Renal cortex interstitium (tissue), 11 donors: ENCODE results near the gene TTC39B. TPM values are rescaled to one million over a fixed set of nuclear protein-coding genes. Genes with fewer than 3 reads are reported as not detected.

Experiments used
- DNase-seq, 11 donors: peaks; one replicate each; pipeline ENCODE4 v3.0.0-alpha.2; 2013; ENCODE audit warnings: low read depth in 9 of 11, low spot score in 4 of 11; ENCODE audit errors: extremely low read depth in 1 of 11
- polyA plus RNA-seq, 3 donors: library from polyadenylated mRNA; unstranded; fragments of 120-200 nt; gene quantifications; one replicate each; pipeline ENCODE4 v1.2.1, GENCODE V29; 2013; ENCODE audit not compliant: insufficient read length in 3 of 3

The TTC39B gene
- polyA plus RNA-seq, 3 donors, result 6.6 to 9.0 (median 7.5) TPM

DNA sequence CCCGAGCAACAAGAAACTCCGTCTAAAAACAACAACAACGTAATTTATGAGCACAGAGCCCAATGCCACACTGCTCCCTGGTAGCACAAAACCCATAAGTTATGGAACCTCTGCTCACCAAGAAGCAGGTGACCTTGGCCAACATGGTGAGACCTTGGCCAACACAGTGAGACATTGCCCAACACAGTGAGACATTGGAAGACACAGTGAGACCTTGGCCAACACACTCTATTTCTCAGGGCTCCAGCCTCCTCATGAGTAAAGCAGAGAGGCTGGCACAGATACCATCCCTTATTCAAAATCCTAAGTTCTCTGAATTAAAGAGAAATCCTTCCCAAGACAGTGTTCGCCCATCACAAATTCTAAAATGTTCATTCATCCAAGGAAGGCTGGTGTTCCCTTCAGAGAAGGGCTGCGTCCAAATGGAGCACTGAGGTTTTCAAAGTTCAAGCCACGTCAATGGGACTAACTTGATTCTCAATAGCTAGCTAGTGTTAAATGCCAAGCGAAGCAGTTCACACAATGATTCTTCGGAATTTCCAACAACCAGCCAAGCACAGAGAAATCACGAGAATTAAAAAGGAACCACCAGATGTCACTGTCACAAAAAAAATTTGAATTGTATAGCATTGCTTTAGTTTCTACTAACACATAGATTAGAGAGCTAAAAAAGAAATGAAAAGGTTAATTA, 29.5 kb downstream of the TTC39B start:
- peak in 4 of 11 donors; percentile 43 to 68 (median 48) for DNase-seq

DNA sequence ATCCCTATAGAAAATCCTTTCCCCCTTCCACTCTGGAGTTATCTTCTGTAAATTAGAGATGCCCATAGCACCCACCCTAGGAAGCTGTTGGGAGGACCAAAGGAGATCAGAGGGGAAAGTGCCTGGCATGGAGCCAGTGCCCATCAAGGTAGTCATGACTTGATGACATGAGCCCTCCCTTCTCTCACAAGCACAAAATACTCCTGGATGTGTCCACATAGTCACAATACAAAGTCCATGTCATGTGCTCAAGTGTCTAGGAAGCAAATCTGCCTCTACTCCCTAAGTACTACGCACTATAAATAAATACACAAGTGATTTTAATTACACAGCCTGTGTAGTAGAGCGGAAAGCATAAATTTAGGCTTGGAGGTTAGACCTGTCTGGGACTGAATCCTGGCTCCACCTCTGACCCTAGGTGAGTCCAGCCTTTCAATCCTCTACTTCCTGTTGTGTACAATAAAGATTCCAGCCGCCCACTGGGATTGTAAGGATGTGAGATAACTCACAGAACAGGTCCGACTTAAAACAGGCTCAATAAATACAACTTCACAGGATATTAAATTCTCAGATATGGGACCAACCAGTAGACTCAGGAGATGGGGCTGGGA, 30.6 kb downstream of the TTC39B start:
- no peak for DNase-seq

DNA sequence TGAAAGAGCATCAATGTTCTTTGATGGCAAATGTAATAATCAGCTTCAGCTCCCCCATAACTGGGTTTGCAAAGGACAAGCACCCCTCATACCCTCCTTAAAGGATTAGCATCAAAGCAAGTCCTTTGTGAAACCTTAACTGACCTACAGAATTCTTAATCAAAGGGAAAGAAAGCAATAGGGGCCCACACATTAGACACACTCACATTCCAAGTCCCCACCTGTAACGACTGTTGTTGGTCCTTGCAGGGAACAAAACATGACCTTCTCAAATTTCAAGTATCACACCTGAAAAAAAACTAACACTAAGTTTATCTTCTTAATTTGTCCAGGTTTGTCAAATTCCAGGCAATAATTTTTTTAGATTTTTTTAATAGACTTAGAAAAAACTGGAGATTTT, 32.6 kb downstream of the TTC39B start:
- DNase-seq, result no peak

DNA sequence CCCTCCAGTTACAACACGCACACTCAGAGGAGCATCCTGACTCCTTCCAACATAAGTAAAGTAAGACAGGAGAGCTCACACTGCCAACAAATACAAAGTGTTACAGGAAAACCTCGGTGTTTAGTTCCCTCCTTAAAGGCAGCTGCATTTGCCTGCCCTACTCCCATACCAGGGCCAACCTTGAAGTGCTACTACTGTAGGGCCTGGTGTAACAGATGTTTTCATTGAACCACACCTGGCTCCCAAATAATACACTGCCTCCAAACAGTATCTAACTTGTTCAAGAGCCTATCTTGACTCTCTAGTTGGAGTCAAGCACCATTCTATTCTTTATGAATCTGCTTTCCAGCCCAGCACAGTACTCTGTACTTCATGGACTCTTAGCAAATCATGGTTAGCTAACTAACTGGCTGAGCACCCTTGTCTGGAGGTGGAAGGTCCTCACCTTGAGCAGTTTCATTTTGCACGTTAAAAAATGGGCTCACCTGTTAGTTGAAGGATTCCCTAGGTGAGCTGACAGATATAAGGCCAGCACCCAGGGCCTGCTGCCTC, 34.6 kb downstream of the TTC39B start:
- no peak for DNase-seq

DNA sequence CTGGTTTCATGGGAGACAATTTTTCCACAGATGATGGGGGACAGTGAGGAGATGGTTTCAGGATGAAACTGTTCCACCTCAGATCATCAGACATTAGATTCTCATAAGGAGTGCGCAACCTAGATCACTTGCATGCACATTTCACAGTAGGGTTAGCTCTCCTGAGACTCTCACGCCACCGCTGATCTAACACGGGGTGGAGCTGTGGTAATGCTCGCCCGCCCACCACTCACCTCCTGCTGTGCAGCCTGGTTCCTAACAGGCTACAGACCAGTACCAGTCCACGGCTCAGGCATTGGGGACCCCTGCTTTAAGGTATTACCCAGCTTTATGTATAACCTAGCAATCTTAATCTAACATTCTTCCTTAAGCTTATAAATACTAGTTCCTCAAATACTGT, 35.6 kb downstream of the TTC39B start:
- DNase-seq, result no peak

DNA sequence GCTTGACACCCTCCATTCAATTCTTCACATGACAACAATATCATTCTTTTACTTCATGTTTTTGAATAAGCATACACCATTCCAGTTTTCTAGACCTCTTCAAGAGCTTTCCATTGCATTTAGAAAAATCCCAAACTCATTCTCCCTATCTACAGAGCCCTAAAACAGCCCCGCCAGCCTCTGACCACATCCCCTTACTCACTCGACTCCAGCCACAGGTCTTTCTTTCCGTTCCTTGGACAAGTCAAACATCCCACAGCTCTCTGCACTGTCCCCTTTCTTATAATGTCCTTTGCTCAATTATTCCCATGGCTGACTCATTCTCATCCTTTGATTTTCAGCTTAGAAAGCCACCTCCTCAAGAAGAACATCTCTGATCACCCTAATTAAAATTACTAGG, 38.2 kb downstream of the TTC39B start:
- DNase-seq, result no peak

DNA sequence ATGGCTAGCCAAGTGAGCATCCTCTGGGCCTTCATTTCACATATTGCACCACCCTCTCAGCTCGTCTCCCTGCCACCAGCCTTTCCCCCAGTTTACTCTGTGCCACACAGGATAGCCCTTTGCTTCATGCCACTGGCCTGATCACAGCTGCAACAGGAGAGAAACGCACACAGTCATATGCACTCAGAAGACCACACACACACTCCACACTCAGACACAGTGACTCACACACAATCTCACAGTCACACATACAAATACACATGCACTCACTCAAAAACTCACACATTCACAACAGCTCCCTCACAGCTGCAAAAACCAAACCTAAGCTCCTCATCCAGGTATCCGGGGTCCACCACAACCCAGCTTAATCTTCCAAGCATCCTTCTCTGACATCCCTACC, 38.7 kb downstream of the TTC39B start:
- DNase-seq, result no peak

DNA sequence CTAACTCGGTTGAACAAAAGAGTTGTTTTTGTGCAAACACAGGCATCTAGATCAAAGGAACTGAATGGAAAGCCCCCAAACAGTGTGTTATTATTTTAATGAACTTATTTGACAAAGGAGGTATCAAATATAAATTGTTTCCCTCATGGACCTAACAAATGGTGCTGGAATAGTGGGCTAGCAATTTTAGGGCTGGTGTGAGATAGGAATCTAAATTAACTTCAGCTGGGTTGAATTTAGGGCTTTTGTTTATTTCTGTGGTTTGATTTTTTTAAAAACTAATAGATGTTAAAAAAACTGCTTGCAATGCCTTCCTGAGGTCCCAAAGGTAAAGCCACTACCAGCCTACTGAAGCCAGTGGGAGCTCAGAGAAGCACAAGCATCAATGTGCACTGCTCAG, 42.1 kb downstream of the TTC39B start:
- no peak for DNase-seq

DNA sequence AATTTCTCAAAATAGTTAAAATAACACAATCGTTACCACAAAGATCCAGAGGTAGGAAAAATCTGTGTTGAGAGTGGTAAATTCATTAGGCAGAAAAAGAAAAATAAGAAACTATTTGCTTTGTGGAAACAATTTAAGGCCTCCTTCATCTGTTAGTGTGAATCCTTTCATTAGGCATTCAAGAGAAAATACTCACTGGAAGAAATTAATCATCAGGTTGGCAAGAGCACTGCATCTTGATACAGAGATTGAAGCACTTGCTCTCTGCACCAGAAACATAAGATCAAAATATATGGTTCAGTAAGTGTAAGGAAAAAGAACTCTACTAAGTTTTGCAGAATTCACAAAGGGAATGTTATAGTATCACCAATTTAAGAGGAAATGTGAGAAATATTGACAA, 44.4 kb downstream of the TTC39B start:
- DNase-seq, result no peak

DNA sequence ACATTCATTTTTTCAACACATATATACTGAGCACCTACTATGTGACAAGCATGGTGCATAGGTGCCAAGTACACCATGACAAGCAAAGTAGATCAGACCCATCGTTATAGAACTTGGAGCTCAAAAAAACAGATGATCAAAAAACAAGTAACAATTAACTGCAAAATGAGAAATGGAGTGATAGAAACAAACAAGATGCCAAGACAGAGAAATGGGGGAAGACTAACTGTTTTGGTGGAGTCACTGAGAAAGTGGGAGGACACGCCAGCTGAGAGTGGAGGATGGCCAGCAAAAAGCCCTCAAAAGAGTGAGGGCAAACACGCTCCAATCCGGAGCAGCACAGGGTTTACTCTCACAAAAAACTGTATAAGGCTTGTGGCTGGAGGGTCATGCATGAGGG, 50.6 kb downstream of the TTC39B start:
- DNase-seq, result no peak

DNA sequence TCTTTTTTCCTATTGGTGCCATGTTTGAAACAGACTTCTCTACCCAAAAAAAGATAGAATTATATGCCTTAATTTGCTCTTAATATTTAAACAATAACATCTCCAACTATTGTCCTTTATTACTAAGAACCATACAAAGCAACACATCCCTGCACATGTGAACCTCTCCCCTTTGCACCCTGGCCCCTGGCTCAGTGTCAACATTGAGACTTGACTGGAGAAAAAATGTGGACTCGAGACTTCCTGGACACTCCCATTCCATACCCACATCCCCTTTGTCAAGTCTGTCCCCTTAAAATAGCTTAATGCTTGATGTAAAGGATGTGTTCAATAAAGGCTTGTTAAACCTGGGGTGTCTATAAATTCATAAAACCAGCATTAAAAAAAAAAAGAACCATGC, 53.2 kb downstream of the TTC39B start:
- DNase-seq, result no peak

DNA sequence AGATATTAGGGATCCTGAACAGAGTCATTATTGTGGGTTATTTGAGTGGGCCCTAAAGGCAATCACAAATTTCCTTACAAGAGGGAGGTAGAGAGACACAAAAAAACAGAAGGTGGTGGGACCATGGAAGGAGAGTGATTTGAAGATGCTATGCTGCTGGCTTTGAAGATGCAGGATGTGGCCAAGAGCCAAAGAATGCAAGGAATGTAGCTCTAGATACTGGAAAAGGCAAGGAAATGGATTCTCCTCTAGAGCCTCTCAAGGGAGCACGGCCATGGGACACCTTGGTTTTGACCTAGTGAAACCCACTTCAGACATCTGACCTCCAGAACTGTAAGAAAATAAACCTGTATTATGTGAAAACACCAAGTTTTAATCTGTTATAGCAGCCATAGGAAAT, 53.8 kb downstream of the TTC39B start:
- DNase-seq, result no peak

DNA sequence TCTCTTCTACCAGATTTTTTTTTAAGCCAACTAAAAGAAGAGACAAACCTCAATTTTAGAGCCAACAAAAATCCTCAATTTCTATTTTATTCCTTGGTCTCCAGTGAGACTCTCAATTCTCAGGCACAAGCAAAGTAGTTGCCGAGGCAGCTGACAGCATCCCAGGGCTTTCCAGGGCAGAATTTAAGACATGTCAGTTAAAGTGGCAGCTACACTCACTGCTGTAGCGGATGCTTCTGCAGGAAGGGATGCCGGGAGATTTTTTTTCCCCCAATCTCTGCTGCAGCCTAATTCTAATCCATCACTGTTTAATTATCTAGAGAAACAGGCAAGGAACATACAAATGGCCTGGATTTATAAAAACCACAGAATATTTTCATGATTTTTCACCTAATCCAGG, 57.0 kb downstream of the TTC39B start:
- DNase-seq, result peak in 1 of 11 donors; percentile 11

DNA sequence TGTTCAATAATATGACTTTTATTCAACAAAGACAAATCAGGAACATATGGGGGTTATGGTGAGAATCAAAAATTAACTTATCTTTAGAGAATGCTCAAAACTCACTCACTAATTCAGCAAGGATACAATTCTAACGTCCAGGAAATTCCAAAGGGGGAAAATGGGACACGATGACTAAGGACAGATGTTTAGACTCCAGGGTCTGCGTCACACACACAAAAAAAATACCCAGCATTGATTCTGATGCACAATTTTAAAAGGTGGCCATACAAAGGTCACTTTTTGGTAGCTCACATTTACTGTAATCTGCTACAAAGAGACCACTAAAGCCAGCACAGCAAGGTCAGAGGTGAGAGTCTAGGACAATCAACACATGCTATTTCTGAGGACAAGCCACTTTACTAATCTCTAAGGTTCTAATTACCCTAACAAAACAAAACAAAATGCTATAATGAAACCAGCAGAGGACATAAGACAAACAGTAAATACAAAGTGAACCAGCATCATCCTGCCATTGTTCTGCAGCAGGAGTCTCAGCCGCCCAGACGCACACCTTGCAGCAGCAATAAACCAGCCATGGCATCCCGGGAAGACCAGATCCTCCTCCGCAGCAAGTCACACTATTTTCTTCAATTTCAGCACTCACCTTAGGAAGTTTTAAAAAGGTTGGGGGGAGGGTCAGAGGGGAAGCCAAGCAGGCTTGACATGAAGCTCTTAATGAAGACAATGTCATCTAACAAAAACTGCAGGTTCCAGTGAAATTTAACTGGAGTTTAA, 57.8 kb downstream of the TTC39B start:
- peak in 7 of 11 donors; percentile 12 to 43 (median 32) for DNase-seq

DNA sequence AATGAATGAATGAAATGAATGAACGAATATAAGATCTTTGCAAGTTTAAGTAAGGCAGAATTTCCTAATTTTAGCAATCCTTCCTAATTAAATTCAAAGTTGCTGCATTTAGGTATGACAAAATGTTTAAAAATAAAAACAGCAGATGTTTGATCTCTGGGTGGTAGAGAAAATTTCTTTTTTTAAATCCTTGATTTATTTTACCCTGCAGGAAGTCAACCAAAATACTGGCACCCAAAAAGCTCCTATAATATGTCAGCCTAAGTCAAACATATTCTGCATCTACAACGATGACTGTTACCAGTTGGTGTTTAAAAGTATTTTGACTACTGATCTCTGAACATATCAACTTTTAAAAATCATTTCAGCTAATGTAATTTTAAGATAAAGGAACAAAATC, 58.4 kb downstream of the TTC39B start:
- no peak for DNase-seq

DNA sequence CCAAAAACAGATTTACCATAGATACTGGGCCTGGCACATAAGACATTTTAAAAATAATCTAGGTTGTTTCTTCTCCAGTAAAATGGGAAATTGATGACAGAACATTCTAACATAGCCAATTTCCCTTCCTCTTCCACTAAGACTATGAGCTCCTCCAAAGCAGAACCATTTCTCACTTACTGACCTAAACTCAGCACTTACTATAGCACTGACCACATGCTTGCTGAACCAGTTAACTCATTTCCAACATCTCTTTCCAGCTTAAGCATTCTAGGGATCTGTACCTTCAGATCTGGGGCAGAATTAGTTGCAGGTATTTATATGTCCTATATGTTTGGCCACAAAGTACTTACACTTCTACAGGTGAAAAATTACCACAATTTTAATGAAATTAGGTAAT, 58.9 kb downstream of the TTC39B start:
- DNase-seq, result no peak

DNA sequence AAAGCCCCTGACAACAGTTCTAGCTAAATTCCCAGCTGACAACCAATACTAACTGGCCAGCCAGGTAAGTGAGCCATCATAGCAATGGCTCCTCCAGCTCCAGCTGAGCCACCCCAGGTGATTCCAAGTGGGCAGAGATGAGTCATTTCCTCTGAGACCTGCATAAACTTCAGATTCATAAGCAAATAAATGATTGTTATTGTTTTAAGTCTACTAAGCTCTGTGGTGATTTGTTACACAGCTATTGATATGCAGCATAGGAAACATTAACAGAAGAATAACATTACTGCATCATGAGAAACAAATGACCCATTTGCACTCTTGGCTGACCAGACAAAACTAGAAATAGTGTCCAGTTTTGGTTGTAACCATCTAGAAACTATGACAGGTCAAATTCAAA, 60.3 kb downstream of the TTC39B start:
- no peak for DNase-seq

DNA sequence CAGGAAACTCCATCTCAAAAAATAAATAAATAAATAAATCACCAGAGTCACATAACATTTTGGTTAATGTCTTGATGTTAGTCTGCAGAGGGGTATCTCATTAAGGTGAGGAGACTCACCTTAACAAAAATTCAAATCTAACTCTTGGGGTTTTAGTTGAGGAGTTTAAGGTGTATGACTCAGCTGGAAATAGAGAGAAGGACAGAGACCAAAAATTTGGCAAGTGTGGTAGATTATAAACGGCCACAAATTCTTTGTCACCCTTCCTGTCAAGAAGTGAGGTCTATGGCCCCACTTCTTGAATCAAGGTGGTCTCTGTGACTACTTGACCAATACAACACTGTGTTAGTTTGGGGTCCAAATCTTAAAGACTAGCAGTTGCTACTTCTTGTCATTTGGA, 60.8 kb downstream of the TTC39B start:
- DNase-seq, result no peak

DNA sequence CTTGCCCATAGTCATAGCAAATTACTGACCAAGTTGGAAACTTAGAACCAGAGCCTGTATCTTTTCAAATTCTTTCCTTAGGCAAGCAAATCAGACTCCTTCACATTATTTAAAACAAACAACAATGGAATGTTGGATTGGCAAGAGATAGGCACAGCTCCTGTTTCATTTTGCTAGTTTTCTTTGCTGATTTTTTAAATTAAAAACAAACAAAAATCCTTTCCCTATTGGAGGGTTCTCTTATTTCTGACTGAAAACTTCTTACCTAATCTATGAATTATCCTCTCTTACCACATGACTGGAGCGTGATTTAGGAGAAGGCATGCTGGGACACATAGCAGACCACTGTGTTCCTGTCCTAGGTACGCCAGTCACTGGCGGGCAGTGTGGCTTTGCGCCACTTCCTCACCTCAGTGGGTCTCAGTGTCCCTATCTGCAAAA, 63.0 kb downstream of the TTC39B start:
- DNase-seq, result peak in 1 of 11 donors; percentile 28

DNA sequence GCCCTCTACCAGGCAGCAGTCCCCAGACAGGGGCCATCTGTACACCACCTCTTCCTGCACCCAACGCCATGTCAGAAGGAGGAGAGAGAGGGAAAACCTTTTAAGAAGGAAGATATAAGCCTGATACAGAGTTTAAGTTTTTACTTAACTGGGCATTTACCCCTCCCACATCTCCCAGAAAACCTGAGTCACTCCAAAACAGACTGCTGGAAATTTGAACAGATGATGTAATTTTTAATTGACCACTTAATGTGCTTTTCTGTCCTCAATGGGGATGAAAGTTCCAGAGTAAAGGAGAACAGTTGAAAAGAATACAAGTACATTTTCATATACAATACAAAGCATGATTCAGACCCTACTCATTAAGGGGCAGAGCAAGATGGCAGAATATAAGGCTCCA, 63.9 kb downstream of the TTC39B start:
- DNase-seq, result no peak
